Thoracic aorta (tissue), 2 donors: Measurements from ENCODE around the gene ASIC2. TPM values are rescaled to one million over a fixed set of nuclear protein-coding genes. Genes with fewer than 3 reads are reported as not detected.

Experiments
- ATAC-seq: fragments of 150-250 bp; one replicate; pipeline ENCODE4 v1.8.0; 2017; ENCODE audit warnings: low read depth; ENCODE audit not compliant: insufficient number of reproducible peaks, low FRiP score
- DNase-seq: peaks from one replicate; pipeline ENCODE4 v3.0.0-alpha.2; 2020; ENCODE audit warnings: low spot score
- H3K27ac ChIP-seq, 2 donors: fragments of 200-600 bp; sonication (generic); 1 replicate in 1 of 2; 2 replicates in 1 of 2; pipeline ENCODE4 v1.5.1; 2016; ENCODE audit warnings: mild to moderate bottlenecking in 2 of 2, moderate library complexity in 2 of 2
- H3K27me3 ChIP-seq: fragments of 200-600 bp; sonication (generic); replicated peaks from 2 replicates; pipeline ENCODE4 v1.6.0; 2016; ENCODE audit warnings: mild to moderate bottlenecking; ENCODE audit not compliant: insufficient read depth
- H3K36me3 ChIP-seq: fragments of 200-600 bp; sonication (generic); one replicate; pipeline ENCODE4 v1.5.1; 2016
- H3K4me1 ChIP-seq, 2 donors: fragments of 200-600 bp; sonication (generic); 1 replicate in 1 of 2; 2 replicates in 1 of 2; pipeline versions ENCODE4 v1.5.1 to v1.6.0; 2016; ENCODE audit warnings: low read depth in 2 of 2, mild to moderate bottlenecking in 1 of 2; ENCODE audit not compliant: control insufficient read depth in 1 of 2
- H3K4me3 ChIP-seq: fragments of 200-600 bp; sonication (generic); 2 replicates; pipeline ENCODE4 v1.5.1; 2016; ENCODE audit warnings: mild to moderate bottlenecking
- H3K9me3 ChIP-seq: fragments of 200-600 bp; sonication (generic); 2 replicates; pipeline ENCODE4 v1.5.1; 2016
- total RNA-seq, 2 donors: library from RNA; depleted of rRNA; stranded (reverse); fragments of >200 nt; gene quantifications; one replicate each; pipeline versions ENCODE4 v1.1.0 to v1.2.3, GENCODE V29; 2016
- TF ChIP-seq, protein P1 (sequence below): fragments of 200-600 bp; sonication (generic); IDR thresholded peaks from one replicate; pipeline ENCODE4 v1.5.1; 2019; ENCODE audit warnings: antibody characterized with exemption

The ASIC2 gene
- 1 to 10 TPM in 1 of 2 donors, under 1 TPM in 1; 0.54 to 1.1 TPM for total RNA-seq

GRCh38 chr17:33292981-33293867, at the start of gene ASIC2:
Gene ASIC2, minus strand, starts transcription at chr17:33293295.
- Histone ChIP-seq H3K9me3 (no peaks in the 10 kb centered on the region), H3K27me3 (no peaks in the 10 kb centered on the region), H3K36me3 (no peaks in the 10 kb centered on the region), H3K4me3 (peak within 1 kb of the TSS; percentile 66), H3K4me1 (peaks cover 4 to 20% of the 10 kb centered on the region in 2 donors), H3K27ac (no peak within 1 kb of the TSS)
- ATAC-seq (no peak), DNase-seq (no peak)
- TF ChIP-seq, protein P1, sequence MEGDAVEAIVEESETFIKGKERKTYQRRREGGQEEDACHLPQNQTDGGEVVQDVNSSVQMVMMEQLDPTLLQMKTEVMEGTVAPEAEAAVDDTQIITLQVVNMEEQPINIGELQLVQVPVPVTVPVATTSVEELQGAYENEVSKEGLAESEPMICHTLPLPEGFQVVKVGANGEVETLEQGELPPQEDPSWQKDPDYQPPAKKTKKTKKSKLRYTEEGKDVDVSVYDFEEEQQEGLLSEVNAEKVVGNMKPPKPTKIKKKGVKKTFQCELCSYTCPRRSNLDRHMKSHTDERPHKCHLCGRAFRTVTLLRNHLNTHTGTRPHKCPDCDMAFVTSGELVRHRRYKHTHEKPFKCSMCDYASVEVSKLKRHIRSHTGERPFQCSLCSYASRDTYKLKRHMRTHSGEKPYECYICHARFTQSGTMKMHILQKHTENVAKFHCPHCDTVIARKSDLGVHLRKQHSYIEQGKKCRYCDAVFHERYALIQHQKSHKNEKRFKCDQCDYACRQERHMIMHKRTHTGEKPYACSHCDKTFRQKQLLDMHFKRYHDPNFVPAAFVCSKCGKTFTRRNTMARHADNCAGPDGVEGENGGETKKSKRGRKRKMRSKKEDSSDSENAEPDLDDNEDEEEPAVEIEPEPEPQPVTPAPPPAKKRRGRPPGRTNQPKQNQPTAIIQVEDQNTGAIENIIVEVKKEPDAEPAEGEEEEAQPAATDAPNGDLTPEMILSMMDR: no peak

DNA sequence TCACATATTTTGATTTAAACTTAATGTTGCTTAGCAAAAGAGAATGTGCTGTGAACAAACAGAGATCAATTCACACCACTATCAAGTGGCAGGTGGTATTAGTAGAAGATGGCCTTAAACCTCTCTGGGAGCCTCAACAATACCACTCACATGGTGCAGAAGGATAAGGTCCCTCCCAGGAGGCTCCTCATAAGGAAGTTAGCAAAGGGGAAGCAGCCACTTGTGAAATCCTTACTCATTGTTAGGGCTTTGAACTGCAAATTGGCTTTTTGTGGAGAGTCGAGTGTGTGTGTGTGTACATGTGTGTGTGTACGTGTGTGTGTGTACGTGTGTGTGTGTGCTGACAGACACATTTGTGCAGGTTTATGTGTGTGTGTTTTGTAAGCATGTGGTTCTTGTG, 48.9 kb upstream of the ASIC2 start:
- H3K4me3 ChIP-seq: no peak overlapping the region
- ATAC-seq (no peak), DNase-seq (no peak)
- H3K27ac ChIP-seq: no peak overlapping the region
- H3K27me3 ChIP-seq: no peaks in the 10 kb centered on the region
- no peaks in the 10 kb centered on the region for H3K4me1 ChIP-seq
- no peaks in the 10 kb centered on the region for H3K9me3 ChIP-seq
- TF ChIP-seq, protein P1: no peak
- no peaks in the 10 kb centered on the region for H3K36me3 ChIP-seq

- H3K4me1 ChIP-seq: no peaks in the 10 kb centered on the region
- no peaks in the 10 kb centered on the region for H3K9me3 ChIP-seq
- TF ChIP-seq, protein P1: no peak
- DNase-seq (no peak), ATAC-seq (no peak)
- no peak overlapping the region for H3K27ac ChIP-seq
- H3K27me3 ChIP-seq: no peaks in the 10 kb centered on the region
- no peak overlapping the region for H3K4me3 ChIP-seq
- no peaks in the 10 kb centered on the region for H3K36me3 ChIP-seq
These were observed 45.1 kb upstream of the ASIC2 start for GRCh38 chr17:33338242-33338641.

GRCh38 chr17:33335491-33336173, 42.5 kb upstream of the ASIC2 start:
- H3K27me3 ChIP-seq: no peaks in the 10 kb centered on the region
- no peaks in the 10 kb centered on the region for H3K4me1 ChIP-seq
- H3K36me3 ChIP-seq: no peaks in the 10 kb centered on the region
- ATAC-seq (no peak), DNase-seq (no peak)
- no peak overlapping the region for H3K27ac ChIP-seq
- no peak overlapping the region for H3K4me3 ChIP-seq
- no peaks in the 10 kb centered on the region for H3K9me3 ChIP-seq
- TF ChIP-seq, protein P1: no peak

DNA sequence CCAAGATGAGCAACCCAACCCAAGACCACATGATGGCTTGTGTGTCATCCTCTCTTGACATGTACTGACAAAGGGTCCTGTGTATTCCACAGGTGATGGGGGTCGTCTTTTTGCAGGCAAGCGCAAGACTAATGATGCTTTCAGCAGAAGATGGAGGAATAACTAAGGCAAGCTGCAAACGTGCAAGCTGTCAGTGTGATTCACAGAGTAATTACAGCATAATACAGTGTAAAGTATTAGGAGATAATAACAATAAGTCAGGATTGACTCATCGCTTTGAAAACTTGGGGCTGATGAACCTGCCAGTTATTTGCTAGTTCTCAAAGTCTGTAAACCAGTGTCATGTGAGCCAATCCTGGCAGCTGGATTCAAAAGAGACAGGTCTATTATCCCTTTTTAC, 41.6 kb upstream of the ASIC2 start:
- ATAC-seq: no peak
- DNase-seq: no peak
- Histone ChIP-seq H3K4me3 (no peak overlapping the region), H3K36me3 (no peaks in the 10 kb centered on the region), H3K27ac (no peak overlapping the region), H3K4me1 (no peaks in the 10 kb centered on the region), H3K9me3 (no peaks in the 10 kb centered on the region), H3K27me3 (no peaks in the 10 kb centered on the region)
- TF ChIP-seq, protein P1: no peak
